HepG2 (cell line): ENCODE results near the gene MYBL2. TPM values are rescaled to one million over a fixed set of nuclear protein-coding genes. Genes with fewer than 3 reads are reported as not detected.

Source experiments
- ARNTL ChIP-seq: sonication (generic); formaldehyde crosslinking; IDR thresholded peaks from 2 replicates; pipeline ENCODE4 v1.4.0; 2020; ENCODE audit warnings: mild to moderate bottlenecking, missing genetic modification reagents
- BCL6 ChIP-seq: IDR thresholded peaks from 2 replicates; pipeline ENCODE4 v1.6.1; 2016; ENCODE audit warnings: missing genetic modification reagents, missing compliant biosample characterization
- CREM ChIP-seq, 2 experiments: sonication (generic) in 1 of 2; formaldehyde crosslinking in 1 of 2; IDR thresholded peaks; 2 replicates each; pipeline versions ENCODE4 v1.4.0 to v1.6.1; 2016 to 2020; ENCODE audit warnings: antibody characterized with exemption in 1 of 2, mild to moderate bottlenecking in 1 of 2, missing genetic modification reagents in 1 of 2
- KDM3A ChIP-seq: IDR thresholded peaks from 2 replicates; pipeline ENCODE4 v1.6.1; 2018; ENCODE audit warnings: low read depth, missing compliant biosample characterization
- NFRKB ChIP-seq: fragments of 450-650 bp; IDR thresholded peaks from 2 replicates; pipeline ENCODE4 v1.6.1; 2017
- RXRA ChIP-seq: sonication (generic); formaldehyde crosslinking; IDR thresholded peaks from 2 replicates; pipeline ENCODE4 v1.5.1; 2020; ENCODE audit warnings: missing genetic modification reagents
- SAP130 ChIP-seq: IDR thresholded peaks from 2 replicates; pipeline ENCODE4 v1.6.1; 2016; ENCODE audit warnings: low read depth
- THAP11 ChIP-seq: IDR thresholded peaks from 2 replicates; pipeline ENCODE4 v1.6.1; 2016; ENCODE audit warnings: missing biosample characterization, missing genetic modification reagents
- THAP9 ChIP-seq: sonication (generic); formaldehyde crosslinking; IDR thresholded peaks from 2 replicates; pipeline ENCODE4; 2020; ENCODE audit warnings: missing genetic modification reagents, mild to moderate bottlenecking, borderline replicate concordance
- TP53 ChIP-seq: sonication (generic); formaldehyde crosslinking; conservative IDR thresholded peaks from 2 replicates; pipeline ENCODE4 v1.4.0; 2020; ENCODE audit warnings: missing genetic modification reagents
- XRCC5 ChIP-seq: fragments of 200-400 bp; formaldehyde crosslinking; optimal IDR thresholded peaks from 2 replicates; pipeline ENCODE3; 2017; ENCODE audit warnings: mild to moderate bottlenecking, low read length
- YY1 ChIP-seq: IDR thresholded peaks from 2 replicates; pipeline ENCODE4 v1.6.1; 2011; ENCODE audit warnings: low read length, low read depth, moderate library complexity, mild to moderate bottlenecking; ENCODE audit not compliant: insufficient read depth, insufficient replicate concordance
- ZNF574 ChIP-seq: sonication (generic); formaldehyde crosslinking; IDR thresholded peaks from 2 replicates; pipeline ENCODE4 v1.4.0; 2020; ENCODE audit warnings: missing genetic modification reagents
- polyA plus RNA-seq, 8 experiments: library from polyadenylated mRNA; depleted of rRNA in 3 of 8; stranded (reverse) in 7 of 8; unstranded in 1 of 8; fragments of >200 nt; fragmentation: Illumina TruSeq in 4 of 8; extraction: Trizol in 4 of 8; gene quantifications; 2 replicates each; pipeline versions ENCODE4 v1.2.1 to v1.2.3, GENCODE V29; 2011 to 2016; ENCODE audit warnings: low read depth in 4 of 8, missing spikeins in 1 of 8, mixed read lengths in 1 of 8; ENCODE audit not compliant: insufficient read depth in 1 of 8
- total RNA-seq, 5 experiments: library from RNA; depleted of rRNA; stranded (reverse); fragments of >200 nt; fragmentation: Illumina TruSeq; extraction: Trizol; gene quantifications; 2 replicates each; pipeline ENCODE4 v1.2.3, GENCODE V29; 2016; ENCODE audit warnings: low read depth in 1 of 5
- TF ChIP-seq, protein P1 (sequence below): sonication (generic); formaldehyde crosslinking; IDR thresholded peaks from 2 replicates; pipeline ENCODE4 v1.4.0; 2020; ENCODE audit warnings: mild to moderate bottlenecking, missing genetic modification reagents, borderline replicate concordance
- TF ChIP-seq, protein P2 (sequence below): sonication (generic); formaldehyde crosslinking; IDR thresholded peaks from 2 replicates; pipeline ENCODE4 v1.5.0; 2020; ENCODE audit warnings: mild to moderate bottlenecking, missing genetic modification reagents

Gene MYBL2
- total and polyA plus RNA-seq, 2 of the 13 experiments (the other 11 are each of a cell fraction or from before 2014, with no cell fraction given) = 11.9 to 66.2 TPM

DNA sequence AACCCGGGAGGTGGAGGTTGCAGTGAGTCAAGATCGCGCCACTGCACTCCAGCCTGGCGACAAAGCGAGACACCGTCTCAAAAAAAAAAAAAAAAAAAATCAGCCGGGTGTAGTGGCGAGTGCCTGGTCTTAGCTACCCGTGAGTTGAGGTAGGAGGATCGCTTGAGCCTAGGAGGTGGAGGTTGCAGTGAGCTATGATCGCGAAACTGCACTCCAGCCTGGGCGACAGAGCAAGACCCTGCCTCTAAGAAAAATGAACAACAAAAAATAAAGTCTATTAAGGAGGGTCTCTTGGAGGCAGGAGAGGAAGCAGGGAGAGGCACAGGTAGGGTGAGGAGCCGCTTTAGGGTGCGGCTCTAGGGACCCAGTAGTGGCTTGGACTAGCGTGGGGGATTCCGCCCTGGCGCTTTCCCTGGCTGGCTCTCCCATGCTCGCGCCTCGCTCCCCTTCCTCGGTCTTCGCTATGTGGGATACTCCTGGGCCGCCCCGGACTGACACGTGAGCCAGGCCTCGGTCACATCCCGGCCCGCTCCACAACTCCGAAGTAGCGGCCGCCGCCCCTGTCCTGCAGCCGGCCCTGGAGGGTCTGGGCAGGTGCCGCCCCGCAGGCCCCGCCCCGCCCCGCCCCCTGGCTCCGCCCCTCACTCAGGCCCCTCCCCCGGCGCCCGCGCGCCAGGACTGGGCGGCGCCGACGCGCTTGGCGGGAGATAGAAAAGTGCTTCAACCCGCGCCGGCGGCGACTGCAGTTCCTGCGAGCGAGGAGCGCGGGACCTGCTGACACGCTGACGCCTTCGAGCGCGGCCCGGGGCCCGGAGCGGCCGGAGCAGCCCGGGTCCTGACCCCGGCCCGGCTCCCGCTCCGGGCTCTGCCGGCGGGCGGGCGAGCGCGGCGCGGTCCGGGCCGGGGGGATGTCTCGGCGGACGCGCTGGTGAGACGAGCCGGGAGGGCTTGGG, at the start of gene MYBL2 (continued):
- TF ChIP-seq KDM3A (CRISPR knock-in tag) (0 out of 2 replicates have a peak, but pooled peaks have one; percentile 42), SAP130 (peak; percentile 98), XRCC5 (peak; percentile 49), TP53 (CRISPR knock-in tag) (no peak), YY1 (no peak), BCL6 (CRISPR knock-in tag) (no peak; the same call in 1 of the 2 replicates), NFRKB (no peak), ARNTL (CRISPR knock-in tag) (peak; percentile 50; the same call in 1 of the 2 replicates), RXRA (peak; percentile 64; the same call in 1 of the 2 replicates), CREM (IDR thresholded peaks at IDR 0.05) (no peak), CREM (CRISPR knock-in tag; IDR thresholded peaks at IDR 0.05) (0 out of 2 replicates have a peak, but pooled peaks have one; percentile 35), THAP9 (CRISPR knock-in tag) (no peak; the same call in 1 of the 2 replicates), THAP11 (CRISPR knock-in tag) (peak; percentile 44; the same call in 1 of the 2 replicates), ZNF574 (CRISPR knock-in tag) (peak; percentile 75)
- TF ChIP-seq, protein P1, sequence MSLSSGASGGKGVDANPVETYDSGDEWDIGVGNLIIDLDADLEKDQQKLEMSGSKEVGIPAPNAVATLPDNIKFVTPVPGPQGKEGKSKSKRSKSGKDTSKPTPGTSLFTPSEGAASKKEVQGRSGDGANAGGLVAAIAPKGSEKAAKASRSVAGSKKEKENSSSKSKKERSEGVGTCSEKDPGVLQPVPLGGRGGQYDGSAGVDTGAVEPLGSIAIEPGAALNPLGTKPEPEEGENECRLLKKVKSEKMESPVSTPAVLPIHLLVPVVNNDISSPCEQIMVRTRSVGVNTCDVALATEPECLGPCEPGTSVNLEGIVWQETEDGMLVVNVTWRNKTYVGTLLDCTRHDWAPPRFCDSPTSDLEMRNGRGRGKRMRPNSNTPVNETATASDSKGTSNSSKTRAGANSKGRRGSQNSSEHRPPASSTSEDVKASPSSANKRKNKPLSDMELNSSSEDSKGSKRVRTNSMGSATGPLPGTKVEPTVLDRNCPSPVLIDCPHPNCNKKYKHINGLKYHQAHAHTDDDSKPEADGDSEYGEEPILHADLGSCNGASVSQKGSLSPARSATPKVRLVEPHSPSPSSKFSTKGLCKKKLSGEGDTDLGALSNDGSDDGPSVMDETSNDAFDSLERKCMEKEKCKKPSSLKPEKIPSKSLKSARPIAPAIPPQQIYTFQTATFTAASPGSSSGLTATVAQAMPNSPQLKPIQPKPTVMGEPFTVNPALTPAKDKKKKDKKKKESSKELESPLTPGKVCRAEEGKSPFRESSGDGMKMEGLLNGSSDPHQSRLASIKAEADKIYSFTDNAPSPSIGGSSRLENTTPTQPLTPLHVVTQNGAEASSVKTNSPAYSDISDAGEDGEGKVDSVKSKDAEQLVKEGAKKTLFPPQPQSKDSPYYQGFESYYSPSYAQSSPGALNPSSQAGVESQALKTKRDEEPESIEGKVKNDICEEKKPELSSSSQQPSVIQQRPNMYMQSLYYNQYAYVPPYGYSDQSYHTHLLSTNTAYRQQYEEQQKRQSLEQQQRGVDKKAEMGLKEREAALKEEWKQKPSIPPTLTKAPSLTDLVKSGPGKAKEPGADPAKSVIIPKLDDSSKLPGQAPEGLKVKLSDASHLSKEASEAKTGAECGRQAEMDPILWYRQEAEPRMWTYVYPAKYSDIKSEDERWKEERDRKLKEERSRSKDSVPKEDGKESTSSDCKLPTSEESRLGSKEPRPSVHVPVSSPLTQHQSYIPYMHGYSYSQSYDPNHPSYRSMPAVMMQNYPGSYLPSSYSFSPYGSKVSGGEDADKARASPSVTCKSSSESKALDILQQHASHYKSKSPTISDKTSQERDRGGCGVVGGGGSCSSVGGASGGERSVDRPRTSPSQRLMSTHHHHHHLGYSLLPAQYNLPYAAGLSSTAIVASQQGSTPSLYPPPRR (CRISPR knock-in tag) = no peak
- TF ChIP-seq, protein P2, sequence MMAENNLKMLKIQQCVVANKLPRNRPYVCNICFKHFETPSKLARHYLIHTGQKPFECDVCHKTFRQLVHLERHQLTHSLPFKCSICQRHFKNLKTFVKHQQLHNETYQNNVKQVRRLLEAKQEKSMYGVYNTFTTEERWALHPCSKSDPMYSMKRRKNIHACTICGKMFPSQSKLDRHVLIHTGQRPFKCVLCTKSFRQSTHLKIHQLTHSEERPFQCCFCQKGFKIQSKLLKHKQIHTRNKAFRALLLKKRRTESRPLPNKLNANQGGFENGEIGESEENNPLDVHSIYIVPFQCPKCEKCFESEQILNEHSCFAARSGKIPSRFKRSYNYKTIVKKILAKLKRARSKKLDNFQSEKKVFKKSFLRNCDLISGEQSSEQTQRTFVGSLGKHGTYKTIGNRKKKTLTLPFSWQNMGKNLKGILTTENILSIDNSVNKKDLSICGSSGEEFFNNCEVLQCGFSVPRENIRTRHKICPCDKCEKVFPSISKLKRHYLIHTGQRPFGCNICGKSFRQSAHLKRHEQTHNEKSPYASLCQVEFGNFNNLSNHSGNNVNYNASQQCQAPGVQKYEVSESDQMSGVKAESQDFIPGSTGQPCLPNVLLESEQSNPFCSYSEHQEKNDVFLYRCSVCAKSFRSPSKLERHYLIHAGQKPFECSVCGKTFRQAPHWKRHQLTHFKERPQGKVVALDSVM (CRISPR knock-in tag) = no peak
